SK-N-SH (cell line): ENCODE data around the gene PCIF1. TPM values are rescaled to one million over a fixed set of nuclear protein-coding genes. Genes with fewer than 3 reads are reported as not detected.

Experiments used
- CTCF ChIA-PET: fragments of 300-600, 350-600 bp; formaldehyde crosslinking; extraction: SDS; loops from one replicate; lab custom pipeline; 2021; lab: Yijun Ruan, JAX
- POLR2A ChIA-PET: fragments of 350-600 bp; sonication (Branson Sonifier 250); formaldehyde crosslinking; extraction: SDS; loops from one replicate; lab custom pipeline; 2020; ENCODE audit warnings: antibody characterized with exemption, inconsistent platforms; lab: Yijun Ruan, JAX
- DNase-seq: peaks from one replicate; pipeline ENCODE4 v3.0.0; 2012
- H2AFZ ChIP-seq: fragments of 200-600 bp; sonication (generic); 2 replicates; pipeline ENCODE4 v1.8.1; 2016; ENCODE audit warnings: antibody characterized with exemption, mild to moderate bottlenecking, low read depth
- H3F3A ChIP-seq: fragments of 200-600 bp; sonication (generic); replicated peaks from 2 replicates; pipeline ENCODE3; 2016; ENCODE audit warnings: antibody characterized with exemption, mild to moderate bottlenecking; ENCODE audit not compliant: insufficient read depth
- H3K27ac ChIP-seq, 2 experiments: fragments of 200-500 bp in 1 of 2; fragments of 200-600 bp in 1 of 2; sonication (Bioruptor generic) in 1 of 2; sonication (generic), shearing (Covaris generic) in 1 of 2; 2 replicates each; pipeline versions ENCODE4 v1.5.1 to v1.6.1; 2014 to 2016; ENCODE audit warnings: low read depth in 2 of 2, inconsistent platforms in 1 of 2, low read length in 1 of 2, mild to moderate bottlenecking in 1 of 2, mixed read lengths in 1 of 2
- H3K27me3 ChIP-seq: fragments of 200-600 bp; sonication (generic), shearing (Covaris generic); 2 replicates; pipeline ENCODE4 v1.6.1; 2016; ENCODE audit warnings: mixed run types; ENCODE audit not compliant: insufficient read depth
- H3K36me3 ChIP-seq, 2 experiments: fragments of 200-500 bp in 1 of 2; fragments of 200-600 bp in 1 of 2; sonication (Bioruptor generic) in 1 of 2; sonication (generic) in 1 of 2; replicated peaks in 1 of 2; 2 replicates each; pipeline versions ENCODE3 to v1.5.1; 2014 to 2016; ENCODE audit warnings: low read length in 1 of 2, mild to moderate bottlenecking in 1 of 2; ENCODE audit not compliant: insufficient read depth in 2 of 2, control insufficient read depth in 1 of 2
- H3K4me1 ChIP-seq, 2 experiments: fragments of 200-500 bp in 1 of 2; fragments of 200-600 bp in 1 of 2; sonication (Bioruptor generic) in 1 of 2; sonication (generic), shearing (Covaris generic) in 1 of 2; 2 replicates each; pipeline versions ENCODE4 v1.5.1 to v1.6.1; 2014 to 2016; ENCODE audit warnings: low read depth in 1 of 2, low read length in 1 of 2, mixed run types in 1 of 2; ENCODE audit not compliant: insufficient read depth in 2 of 2, control insufficient read depth in 1 of 2
- H3K4me2 ChIP-seq: fragments of 200-600 bp; sonication (generic), shearing (Covaris generic); 2 replicates; pipeline ENCODE4 v1.6.1; 2017; ENCODE audit warnings: mixed run types
- H3K4me3 ChIP-seq, 2 experiments: fragments of 200-500 bp in 1 of 2; fragments of 200-600 bp in 1 of 2; sonication (Bioruptor generic) in 1 of 2; sonication (generic), shearing (Covaris generic) in 1 of 2; 2 replicates each; pipeline versions ENCODE4 v1.5.1 to v1.8.1; 2014 to 2016; ENCODE audit warnings: low read depth in 2 of 2, inconsistent platforms in 1 of 2, low read length in 1 of 2, mild to moderate bottlenecking in 1 of 2, mixed read lengths in 1 of 2, moderate library complexity in 1 of 2
- H3K79me2 ChIP-seq: fragments of 200-600 bp; sonication (generic); 2 replicates; pipeline ENCODE4 v1.8.1; 2017; ENCODE audit warnings: mild to moderate bottlenecking; ENCODE audit not compliant: insufficient read depth
- H3K9ac ChIP-seq: fragments of 200-600 bp; sonication (generic); 2 replicates; pipeline ENCODE4 v1.6.1; 2017; ENCODE audit warnings: mixed run types
- H3K9me2 ChIP-seq: fragments of 200-600 bp; sonication (generic); 2 replicates; pipeline ENCODE4 v1.6.1; 2017; ENCODE audit warnings: mixed run types
- H3K9me3 ChIP-seq: fragments of 200-600 bp; sonication (generic); 2 replicates; pipeline ENCODE4 v1.6.1; 2017; ENCODE audit warnings: mixed run types, mild to moderate bottlenecking, moderate library complexity
- H4K20me1 ChIP-seq: fragments of 200-600 bp; sonication (generic); 2 replicates; pipeline ENCODE4 v1.6.1; 2017; ENCODE audit warnings: mild to moderate bottlenecking, mixed run types; ENCODE audit not compliant: insufficient read depth
- IRF3 ChIP-seq: fragments of 150-350 bp; IDR thresholded peaks from 2 replicates; pipeline ENCODE4 v1.6.1; 2016; ENCODE audit warnings: mild to moderate bottlenecking, low read depth, low read length
- NFIC ChIP-seq: IDR thresholded peaks from 2 replicates; pipeline ENCODE4 v1.4.0; 2012; ENCODE audit warnings: borderline replicate concordance
- RAD21 ChIP-seq: IDR thresholded peaks from 2 replicates; pipeline ENCODE4 v1.6.1; 2012; ENCODE audit warnings: mild to moderate bottlenecking, low read length
- RCOR1 ChIP-seq: fragments of 150-350 bp; IDR thresholded peaks from 2 replicates; pipeline ENCODE4 v1.6.1; 2017; ENCODE audit warnings: antibody characterized with exemption, low read length
- SIN3A ChIP-seq: IDR thresholded peaks from 2 replicates; pipeline ENCODE4 v1.6.1; 2012; ENCODE audit warnings: low read depth, mild to moderate bottlenecking, low read length, moderate library complexity, borderline replicate concordance
- SMC3 ChIP-seq: IDR thresholded peaks from 2 replicates; pipeline ENCODE4 v1.6.1; 2012; ENCODE audit warnings: low read depth, low read length, improper control_type of control experiment
- WGBS: methylation state at CpG from one replicate; pipeline ENCODE4 v1.1.6; 2017; ENCODE audit warnings: low lambda C conversion rate; 5-methylcytosine and 5-hydroxymethylcytosine counted together
- polyA plus RNA-seq, 3 experiments: library from polyadenylated mRNA; depleted of rRNA; stranded (reverse); fragments of >200 nt; gene quantifications; 2 replicates each; pipeline ENCODE4 v1.2.3, GENCODE V29; 2012
- TF ChIP-seq, protein P1 (sequence below): IDR thresholded peaks from 2 replicates; pipeline ENCODE4 v1.4.0; 2012; ENCODE audit warnings: low read depth
- TF ChIP-seq, protein P2 (sequence below): fragments of 200-600 bp; sonication (generic); IDR thresholded peaks from 2 replicates; pipeline ENCODE4 v1.6.1; 2017; ENCODE audit warnings: antibody characterized with exemption, mild to moderate bottlenecking, moderate library complexity
- TF ChIP-seq, protein P3 (sequence below): fragments of 150-350 bp; IDR thresholded peaks from 2 replicates; pipeline ENCODE4 v1.6.1; 2017; ENCODE audit warnings: antibody characterized with exemption, low read length, low read depth, borderline replicate concordance

PCIF1 gene
- polyA plus RNA-seq, 1 of the 3 experiments (the other 2 are of a cell fraction), result 23.1 TPM

DNA sequence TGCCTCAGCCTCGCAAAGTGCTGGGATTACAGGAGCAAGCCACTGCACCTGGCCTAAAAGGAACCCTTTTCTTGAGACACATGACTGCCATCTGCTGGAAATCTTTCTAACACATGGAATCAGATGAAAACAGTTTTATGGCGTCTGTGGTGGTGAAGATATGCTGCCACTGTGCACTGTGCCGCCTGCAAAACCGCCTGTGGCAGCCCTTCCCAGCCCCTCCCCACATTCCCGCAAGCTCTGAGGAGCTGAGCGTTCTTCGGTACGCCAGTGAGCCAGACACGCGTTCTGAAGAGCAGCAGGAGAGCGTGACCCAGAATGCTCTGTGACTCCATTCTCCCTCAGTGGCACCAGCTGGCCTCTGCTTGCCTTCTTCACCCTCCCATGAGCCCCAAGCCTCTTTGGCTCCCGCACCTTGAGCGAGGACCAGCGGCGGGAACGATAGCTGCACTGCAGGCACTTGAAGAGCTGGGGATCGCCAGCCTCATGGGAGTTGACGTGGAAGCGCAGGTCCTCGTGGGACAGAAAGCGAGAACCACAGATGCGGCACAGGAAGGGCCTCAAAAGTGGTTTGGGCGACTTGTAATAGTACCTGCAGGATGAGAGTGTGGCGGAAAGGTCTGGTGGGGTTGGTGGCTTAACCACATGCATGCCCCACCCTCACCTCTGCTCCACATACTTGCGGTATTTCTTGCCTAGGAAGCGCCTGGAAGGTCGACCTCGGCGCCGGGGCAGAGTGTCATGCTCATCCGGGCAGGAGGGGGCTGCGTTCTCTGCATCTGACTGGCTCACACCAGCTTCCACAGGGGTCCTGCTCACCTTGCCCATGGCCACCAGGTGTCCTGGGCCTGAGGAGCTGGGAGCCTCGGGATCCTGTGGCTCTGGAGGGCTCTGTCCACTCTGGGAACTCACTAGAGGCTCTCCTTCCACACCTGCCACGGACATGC lies 28.8 kb downstream of the PCIF1 start:
- POLR2A ChIA-PET, result no interaction called here
- H3K36me3 ChIP-seq, result peaks cover 49 to 69% of the 10 kb centered on the region in 2 experiments

More for the DNA sequence above, 28.8 kb downstream of the PCIF1 start:
- no peaks in the 10 kb centered on the region for H3K9me2 ChIP-seq
- no peak overlapping the region for H3K4me2 ChIP-seq
- TF ChIP-seq IRF3 (no peak), SMC3 (peak; percentile 30; the same call in 1 of the 2 replicates), RCOR1 (no peak), RAD21 (peak; percentile 58), SIN3A (no peak), NFIC (no peak)
- TF ChIP-seq, protein P1, sequence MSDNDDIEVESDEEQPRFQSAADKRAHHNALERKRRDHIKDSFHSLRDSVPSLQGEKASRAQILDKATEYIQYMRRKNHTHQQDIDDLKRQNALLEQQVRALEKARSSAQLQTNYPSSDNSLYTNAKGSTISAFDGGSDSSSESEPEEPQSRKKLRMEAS, result no peak
- TF ChIP-seq, protein P2, sequence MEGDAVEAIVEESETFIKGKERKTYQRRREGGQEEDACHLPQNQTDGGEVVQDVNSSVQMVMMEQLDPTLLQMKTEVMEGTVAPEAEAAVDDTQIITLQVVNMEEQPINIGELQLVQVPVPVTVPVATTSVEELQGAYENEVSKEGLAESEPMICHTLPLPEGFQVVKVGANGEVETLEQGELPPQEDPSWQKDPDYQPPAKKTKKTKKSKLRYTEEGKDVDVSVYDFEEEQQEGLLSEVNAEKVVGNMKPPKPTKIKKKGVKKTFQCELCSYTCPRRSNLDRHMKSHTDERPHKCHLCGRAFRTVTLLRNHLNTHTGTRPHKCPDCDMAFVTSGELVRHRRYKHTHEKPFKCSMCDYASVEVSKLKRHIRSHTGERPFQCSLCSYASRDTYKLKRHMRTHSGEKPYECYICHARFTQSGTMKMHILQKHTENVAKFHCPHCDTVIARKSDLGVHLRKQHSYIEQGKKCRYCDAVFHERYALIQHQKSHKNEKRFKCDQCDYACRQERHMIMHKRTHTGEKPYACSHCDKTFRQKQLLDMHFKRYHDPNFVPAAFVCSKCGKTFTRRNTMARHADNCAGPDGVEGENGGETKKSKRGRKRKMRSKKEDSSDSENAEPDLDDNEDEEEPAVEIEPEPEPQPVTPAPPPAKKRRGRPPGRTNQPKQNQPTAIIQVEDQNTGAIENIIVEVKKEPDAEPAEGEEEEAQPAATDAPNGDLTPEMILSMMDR, result peak; percentile 54
- TF ChIP-seq, protein P3, sequence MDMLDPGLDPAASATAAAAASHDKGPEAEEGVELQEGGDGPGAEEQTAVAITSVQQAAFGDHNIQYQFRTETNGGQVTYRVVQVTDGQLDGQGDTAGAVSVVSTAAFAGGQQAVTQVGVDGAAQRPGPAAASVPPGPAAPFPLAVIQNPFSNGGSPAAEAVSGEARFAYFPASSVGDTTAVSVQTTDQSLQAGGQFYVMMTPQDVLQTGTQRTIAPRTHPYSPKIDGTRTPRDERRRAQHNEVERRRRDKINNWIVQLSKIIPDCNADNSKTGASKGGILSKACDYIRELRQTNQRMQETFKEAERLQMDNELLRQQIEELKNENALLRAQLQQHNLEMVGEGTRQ, result no peak
- H3K9ac ChIP-seq, result no peak overlapping the region
- WGBS, result 91% methylated on average over 26 of the region's 34 CpGs
- H3K4me3 ChIP-seq, result no peak overlapping the region
- CTCF ChIA-PET, result interaction anchor here (0.8 to 4.8 kb wide), 10 partner anchors 8 to 164 kb away, joined by 3 to 41 read pairs (median 5); partner anchors contain the start of genes CTSA, NEURL2 and ZNF335
- no peak overlapping the region for H3K27ac ChIP-seq
- H3K4me1 ChIP-seq, result no peaks in the 10 kb centered on the region
- no peaks in the 10 kb centered on the region for H4K20me1 ChIP-seq
- H3K9me3 ChIP-seq, result no peaks in the 10 kb centered on the region
- H2AFZ ChIP-seq, result no peak overlapping the region
- 0 out of 2 replicates have a peak, but pooled peaks cover under 1% of the 10 kb centered on the region for H3K79me2 ChIP-seq
- DNase-seq, result peak; percentile 56
- H3F3A ChIP-seq, result no peaks in the 10 kb centered on the region
- H3K27me3 ChIP-seq, result no peaks in the 10 kb centered on the region
